Measurements from ENCODE around the gene ZFAND6. TPM values are rescaled to one million over a fixed set of nuclear protein-coding genes. Genes with fewer than 3 reads are reported as not detected.

ZFAND6 gene
- total RNA-seq, 2 donors from 2014 or later: 21.8 to 39.7 TPM

DNA sequence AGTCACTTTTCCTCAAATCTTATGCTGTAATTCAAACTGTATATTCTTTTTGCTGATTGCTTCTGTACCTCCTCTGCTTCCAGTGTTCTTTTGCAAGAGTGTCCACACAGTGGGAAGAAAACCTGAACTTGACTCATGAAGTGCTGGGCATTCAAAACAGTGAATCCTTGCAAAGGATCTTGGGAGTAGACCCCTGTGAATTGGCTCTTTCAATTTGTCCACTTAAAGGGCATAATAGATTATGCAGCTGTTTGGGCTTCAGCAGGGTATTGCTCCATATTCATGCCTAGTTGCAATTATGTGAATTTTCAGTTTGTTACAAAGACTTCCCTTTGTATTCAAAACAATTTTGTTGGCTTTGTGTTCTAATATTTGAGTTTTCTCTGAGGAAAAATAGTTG, 11.4 kb downstream of the ZFAND6 start:
- ATAC-seq: no peak
- DNase-seq: no peak
- no peak for TF ChIP-seq POLR2A (IDR thresholded peaks at IDR 0.05)
- TF ChIP-seq, protein P1, sequence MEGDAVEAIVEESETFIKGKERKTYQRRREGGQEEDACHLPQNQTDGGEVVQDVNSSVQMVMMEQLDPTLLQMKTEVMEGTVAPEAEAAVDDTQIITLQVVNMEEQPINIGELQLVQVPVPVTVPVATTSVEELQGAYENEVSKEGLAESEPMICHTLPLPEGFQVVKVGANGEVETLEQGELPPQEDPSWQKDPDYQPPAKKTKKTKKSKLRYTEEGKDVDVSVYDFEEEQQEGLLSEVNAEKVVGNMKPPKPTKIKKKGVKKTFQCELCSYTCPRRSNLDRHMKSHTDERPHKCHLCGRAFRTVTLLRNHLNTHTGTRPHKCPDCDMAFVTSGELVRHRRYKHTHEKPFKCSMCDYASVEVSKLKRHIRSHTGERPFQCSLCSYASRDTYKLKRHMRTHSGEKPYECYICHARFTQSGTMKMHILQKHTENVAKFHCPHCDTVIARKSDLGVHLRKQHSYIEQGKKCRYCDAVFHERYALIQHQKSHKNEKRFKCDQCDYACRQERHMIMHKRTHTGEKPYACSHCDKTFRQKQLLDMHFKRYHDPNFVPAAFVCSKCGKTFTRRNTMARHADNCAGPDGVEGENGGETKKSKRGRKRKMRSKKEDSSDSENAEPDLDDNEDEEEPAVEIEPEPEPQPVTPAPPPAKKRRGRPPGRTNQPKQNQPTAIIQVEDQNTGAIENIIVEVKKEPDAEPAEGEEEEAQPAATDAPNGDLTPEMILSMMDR (IDR thresholded peaks at IDR 0.05): no peak
- Histone ChIP-seq H3K36me3 (replicated peaks in 1 of 2; ENCODE audit: insufficient read depth in 1 of 2, low read depth in 2 of 2) (no peaks in the 10 kb centered on the region), H3K4me1 (peaks cover 47% of the 10 kb centered on the region), H3K27ac (peak overlapping the region in 1 of 4 donors; percentile 54), H3K9me3 (no peaks in the 10 kb centered on the region), H3K4me3 (no peak overlapping the region), H3K27me3 (no peaks in the 10 kb centered on the region)
- intact Hi-C loops (cut with DNase I): no loop called here

DNA sequence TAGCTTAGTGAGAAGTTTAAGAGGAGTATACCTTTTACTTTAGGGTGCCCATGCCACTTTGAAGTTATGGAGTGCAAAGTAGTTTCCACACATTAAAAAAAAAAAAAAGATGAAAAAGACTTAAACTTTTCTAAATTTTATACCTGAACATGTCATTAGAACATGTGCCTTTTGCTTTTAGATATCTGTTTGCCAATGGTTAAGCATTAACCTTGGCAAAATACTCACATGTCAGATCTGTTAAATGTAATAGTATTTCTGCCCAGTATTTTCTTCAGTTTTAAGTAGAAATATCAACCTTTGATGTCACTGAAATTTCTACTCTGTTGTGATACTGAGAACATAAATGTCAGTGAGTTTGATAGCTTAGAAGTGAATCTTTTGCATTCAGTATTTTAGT, 12.2 kb downstream of the ZFAND6 start:
- no peaks in the 10 kb centered on the region for H3K27me3 ChIP-seq
- no peak for TF ChIP-seq POLR2A (IDR thresholded peaks at IDR 0.05)
- TF ChIP-seq, protein P1 (IDR thresholded peaks at IDR 0.05): no peak
- H3K4me1 ChIP-seq: peaks cover 53% of the 10 kb centered on the region
- H3K9me3 ChIP-seq: no peaks in the 10 kb centered on the region
- ATAC-seq: no peak
- H3K4me3 ChIP-seq: no peak overlapping the region
- DNase-seq: no peak
- H3K36me3 ChIP-seq (replicated peaks in 1 of 2; ENCODE audit: insufficient read depth in 1 of 2, low read depth in 2 of 2): no peaks in the 10 kb centered on the region
- intact Hi-C loops (cut with DNase I): no loop called here
- H3K27ac ChIP-seq: peak overlapping the region in 1 of 4 donors; percentile 54

DNA sequence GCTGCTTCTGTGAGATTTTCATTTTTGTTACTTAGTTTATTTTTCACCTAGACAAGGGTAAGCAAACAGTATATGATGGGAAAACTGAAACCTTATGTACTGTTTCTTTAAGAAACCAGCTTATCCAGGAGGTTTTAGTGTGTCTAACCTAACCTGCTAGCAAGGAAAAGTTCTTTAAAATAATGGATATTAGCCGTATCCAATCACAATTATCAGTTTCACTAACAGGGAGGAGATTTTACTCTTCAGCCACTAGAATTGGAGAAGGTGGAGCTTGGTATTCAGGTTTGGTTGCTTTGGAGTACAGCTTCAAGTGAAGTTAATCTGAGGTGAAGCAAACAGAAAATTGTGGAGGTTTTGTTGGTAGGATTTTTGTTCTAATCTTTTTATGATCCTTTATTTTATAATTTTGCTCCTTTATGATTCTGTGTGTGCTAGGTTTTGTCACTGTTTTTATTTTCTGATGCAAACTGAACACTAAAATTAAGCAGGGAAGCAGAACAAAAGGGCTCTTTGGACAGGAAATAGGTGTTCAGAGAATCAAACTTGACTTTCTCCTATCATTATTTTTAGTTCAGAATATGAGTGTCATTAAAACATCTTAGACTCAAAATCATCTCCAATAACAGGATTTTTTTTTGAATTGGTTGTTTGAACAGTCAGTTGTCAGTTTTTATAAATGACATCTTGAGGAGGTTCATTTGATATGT, 13.0 kb downstream of the ZFAND6 start:
- Histone ChIP-seq H3K36me3 (replicated peaks in 1 of 2; ENCODE audit: insufficient read depth in 1 of 2, low read depth in 2 of 2) (no peaks in the 10 kb centered on the region), H3K4me3 (peak overlapping the region in 1 of 2 donors; percentile 10), H3K27ac (peak overlapping the region in 1 of 4 donors; percentile 54), H3K27me3 (no peaks in the 10 kb centered on the region), H3K4me1 (peaks cover 54% of the 10 kb centered on the region), H3K9me3 (no peaks in the 10 kb centered on the region)
- DNase-seq (peak in 3 of 4 donors; percentile 13 to 61 (median 29)), ATAC-seq (peak; percentile 100)
- 0% methylated on average over 1 of the region's 1 CpG for WGBS, 2 donors
- TF ChIP-seq POLR2A (IDR thresholded peaks at IDR 0.05): peak in 1 of 3 donors; percentile 29
- TF ChIP-seq, protein P1 (IDR thresholded peaks at IDR 0.05): no peak
- intact Hi-C loops (cut with DNase I): no loop called here

DNA sequence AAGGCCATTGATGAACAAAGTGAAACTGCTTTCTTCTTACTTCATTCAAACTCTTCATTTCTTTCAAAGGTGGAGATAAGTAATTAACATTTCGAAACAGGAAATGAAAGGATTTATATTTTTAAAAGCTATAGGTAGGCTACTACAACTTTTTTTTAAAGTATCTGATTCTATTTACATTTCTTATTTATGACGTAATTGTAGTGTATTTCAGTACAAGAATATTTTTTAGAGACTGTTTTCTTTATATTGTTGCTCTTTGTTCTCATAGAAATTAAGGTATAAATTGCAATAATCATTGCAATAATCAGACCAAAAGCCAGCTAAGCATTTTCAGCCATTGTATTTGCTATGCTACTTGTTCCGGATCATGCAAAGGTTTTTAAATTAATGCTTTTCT, 13.7 kb downstream of the ZFAND6 start:
- no peaks in the 10 kb centered on the region for H3K9me3 ChIP-seq
- no peak overlapping the region for H3K27ac ChIP-seq
- no peaks in the 10 kb centered on the region for H3K36me3 ChIP-seq (replicated peaks in 1 of 2; ENCODE audit: insufficient read depth in 1 of 2, low read depth in 2 of 2)
- H3K4me1 ChIP-seq: peaks cover 54% of the 10 kb centered on the region
- intact Hi-C loops (cut with DNase I): no loop called here
- no peaks in the 10 kb centered on the region for H3K27me3 ChIP-seq
- no peak overlapping the region for H3K4me3 ChIP-seq
- WGBS, 2 donors: 15 to 24% methylated on average over 3 of the region's 3 CpGs
- TF ChIP-seq POLR2A (IDR thresholded peaks at IDR 0.05): no peak
- TF ChIP-seq, protein P1 (IDR thresholded peaks at IDR 0.05): no peak
- DNase-seq (no peak), ATAC-seq (no peak)
